ENCODE data around the gene ADM2.

Gene ADM2

GRCh38 chr22:50445880-50446707, 35.2 kb upstream of the ADM2 start:
- DNase-seq = no peak

- no peak for DNase-seq
Measured at GRCh38 chr22:50446708-50447575, 34.4 kb upstream of the ADM2 start.

GRCh38 chr22:50447576-50448551, 33.5 kb upstream of the ADM2 start:
- no peak for DNase-seq

GRCh38 chr22:50452649-50453048, 28.7 kb upstream of the ADM2 start:
- DNase-seq = no peak

- no peak for DNase-seq
Measured at GRCh38 chr22:50454556-50455075, 26.7 kb upstream of the ADM2 start.

GRCh38 chr22:50455201-50455600, 26.1 kb upstream of the ADM2 start:
- no peak for DNase-seq

- DNase-seq = no peak
Measured at GRCh38 chr22:50456026-50456425, 25.3 kb upstream of the ADM2 start.

- no peak for DNase-seq
Measured at GRCh38 chr22:50456466-50457234, 24.7 kb upstream of the ADM2 start.

- no peak for DNase-seq
Measured at GRCh38 chr22:50459016-50459415, 22.3 kb upstream of the ADM2 start.

- no peak for DNase-seq
Measured at GRCh38 chr22:50459496-50460140, 21.7 kb upstream of the ADM2 start.

GRCh38 chr22:50460938-50461337, 20.4 kb upstream of the ADM2 start:
- DNase-seq = no peak

- no peak for DNase-seq
Measured at GRCh38 chr22:50461536-50461935, 19.8 kb upstream of the ADM2 start.

GRCh38 chr22:50461979-50462540, 19.3 kb upstream of the ADM2 start:
- no peak for DNase-seq

GRCh38 chr22:50463188-50463900, 18.0 kb upstream of the ADM2 start:
- no peak for DNase-seq

- no peak for DNase-seq
Measured at GRCh38 chr22:50464451-50464850, 16.9 kb upstream of the ADM2 start.

GRCh38 chr22:50465066-50465930, 16.0 kb upstream of the ADM2 start:
- DNase-seq = no peak

GRCh38 chr22:50467341-50467740, 14.0 kb upstream of the ADM2 start:
- no peak for DNase-seq

GRCh38 chr22:50467773-50468440, 13.4 kb upstream of the ADM2 start:
- DNase-seq = no peak

- DNase-seq = no peak
Measured at GRCh38 chr22:50468626-50469025, 12.7 kb upstream of the ADM2 start.
